ENCODE measurements around the gene CDC7. TPM values are rescaled to one million over a fixed set of nuclear protein-coding genes. Genes with fewer than 3 reads are reported as not detected.

The CDC7 gene
- total RNA-seq, 1 donor from 2014 or later, result 2.7 TPM

DNA sequence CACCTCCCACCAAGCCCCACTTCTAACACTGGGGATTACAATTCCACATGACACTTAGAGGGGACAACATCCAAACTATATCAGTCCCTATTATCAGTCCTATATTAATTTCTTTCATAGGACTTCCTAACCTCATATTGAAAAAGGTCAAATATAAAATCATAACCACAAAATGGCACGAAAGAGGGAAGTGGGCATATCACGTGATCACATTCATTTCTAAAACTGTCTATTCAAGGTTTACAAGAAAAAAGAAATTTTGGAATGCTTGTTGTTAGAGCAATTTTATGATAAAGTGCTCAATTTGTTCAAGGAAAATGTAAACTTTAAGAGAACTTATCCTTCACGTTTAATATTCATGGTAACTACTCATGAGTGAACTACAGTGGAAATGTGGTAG lies 13.2 kb upstream of the CDC7 start:
- H3K27ac ChIP-seq, result no peak overlapping the region
- H3K9me3 ChIP-seq, result no peaks in the 10 kb centered on the region
- H3K4me3 ChIP-seq, result no peak overlapping the region
- intact Hi-C loops (cut with DNase I), result no loop called here
- TF ChIP-seq, protein P1, sequence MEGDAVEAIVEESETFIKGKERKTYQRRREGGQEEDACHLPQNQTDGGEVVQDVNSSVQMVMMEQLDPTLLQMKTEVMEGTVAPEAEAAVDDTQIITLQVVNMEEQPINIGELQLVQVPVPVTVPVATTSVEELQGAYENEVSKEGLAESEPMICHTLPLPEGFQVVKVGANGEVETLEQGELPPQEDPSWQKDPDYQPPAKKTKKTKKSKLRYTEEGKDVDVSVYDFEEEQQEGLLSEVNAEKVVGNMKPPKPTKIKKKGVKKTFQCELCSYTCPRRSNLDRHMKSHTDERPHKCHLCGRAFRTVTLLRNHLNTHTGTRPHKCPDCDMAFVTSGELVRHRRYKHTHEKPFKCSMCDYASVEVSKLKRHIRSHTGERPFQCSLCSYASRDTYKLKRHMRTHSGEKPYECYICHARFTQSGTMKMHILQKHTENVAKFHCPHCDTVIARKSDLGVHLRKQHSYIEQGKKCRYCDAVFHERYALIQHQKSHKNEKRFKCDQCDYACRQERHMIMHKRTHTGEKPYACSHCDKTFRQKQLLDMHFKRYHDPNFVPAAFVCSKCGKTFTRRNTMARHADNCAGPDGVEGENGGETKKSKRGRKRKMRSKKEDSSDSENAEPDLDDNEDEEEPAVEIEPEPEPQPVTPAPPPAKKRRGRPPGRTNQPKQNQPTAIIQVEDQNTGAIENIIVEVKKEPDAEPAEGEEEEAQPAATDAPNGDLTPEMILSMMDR (IDR thresholded peaks at IDR 0.05), result no peak
- no peaks in the 10 kb centered on the region for H3K36me3 ChIP-seq
- no peaks in the 10 kb centered on the region for H3K4me1 ChIP-seq
- no peak for DNase-seq (ENCODE audit: low spot score in 2 of 2)
- H3K27me3 ChIP-seq, result no peaks in the 10 kb centered on the region

DNA sequence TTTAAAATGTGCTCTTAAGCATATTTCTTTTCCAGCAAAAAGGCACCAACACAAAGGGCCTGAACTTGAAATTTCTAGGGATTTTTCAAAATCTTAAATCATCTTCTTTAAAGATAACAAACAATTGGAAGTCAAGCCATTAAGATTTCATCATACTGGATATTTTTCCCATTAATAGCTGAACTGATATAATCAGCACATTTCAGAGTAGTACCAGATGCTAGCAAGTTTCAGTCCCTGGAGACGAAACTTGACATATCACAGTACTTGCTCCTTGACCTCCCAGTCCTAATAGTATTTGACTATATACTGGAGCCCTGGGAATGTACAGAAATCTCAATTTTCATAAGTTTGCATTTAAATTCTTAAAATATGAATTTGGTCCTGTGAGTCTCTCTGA lies 10.2 kb upstream of the CDC7 start:
- DNase-seq (ENCODE audit: low spot score in 2 of 2), result no peak
- H3K27ac ChIP-seq, result no peak overlapping the region
- H3K36me3 ChIP-seq, result no peaks in the 10 kb centered on the region
- H3K4me1 ChIP-seq, result no peaks in the 10 kb centered on the region
- H3K27me3 ChIP-seq, result no peaks in the 10 kb centered on the region
- no peak overlapping the region for H3K4me3 ChIP-seq
- TF ChIP-seq, protein P1 (IDR thresholded peaks at IDR 0.05), result no peak
- no peaks in the 10 kb centered on the region for H3K9me3 ChIP-seq
- intact Hi-C loops (cut with DNase I), result no loop called here

- intact Hi-C loops (cut with DNase I), result no loop called here
- no peaks in the 10 kb centered on the region for H3K36me3 ChIP-seq
- H3K4me3 ChIP-seq, result no peak overlapping the region
- no peak overlapping the region for H3K27ac ChIP-seq
- H3K9me3 ChIP-seq, result no peaks in the 10 kb centered on the region
- DNase-seq (ENCODE audit: low spot score in 2 of 2), result no peak
- H3K4me1 ChIP-seq, result no peaks in the 10 kb centered on the region
- TF ChIP-seq, protein P1 (IDR thresholded peaks at IDR 0.05), result no peak
- H3K27me3 ChIP-seq, result no peaks in the 10 kb centered on the region
Measured at GRCh38 chr1:91498035-91498434, 2.6 kb upstream of the CDC7 start.

- H3K9me3 ChIP-seq, result no peaks in the 10 kb centered on the region
- intact Hi-C loops (cut with DNase I), result no loop called here
- no peaks in the 10 kb centered on the region for H3K27me3 ChIP-seq
- no peaks in the 10 kb centered on the region for H3K36me3 ChIP-seq
- DNase-seq (ENCODE audit: low spot score in 2 of 2), result no peak
- TF ChIP-seq, protein P1 (IDR thresholded peaks at IDR 0.05), result no peak
- no peak overlapping the region for H3K4me3 ChIP-seq
- no peak overlapping the region for H3K27ac ChIP-seq
- no peaks in the 10 kb centered on the region for H3K4me1 ChIP-seq
Measured at GRCh38 chr1:91498498-91499245, 2.0 kb upstream of the CDC7 start.

DNA sequence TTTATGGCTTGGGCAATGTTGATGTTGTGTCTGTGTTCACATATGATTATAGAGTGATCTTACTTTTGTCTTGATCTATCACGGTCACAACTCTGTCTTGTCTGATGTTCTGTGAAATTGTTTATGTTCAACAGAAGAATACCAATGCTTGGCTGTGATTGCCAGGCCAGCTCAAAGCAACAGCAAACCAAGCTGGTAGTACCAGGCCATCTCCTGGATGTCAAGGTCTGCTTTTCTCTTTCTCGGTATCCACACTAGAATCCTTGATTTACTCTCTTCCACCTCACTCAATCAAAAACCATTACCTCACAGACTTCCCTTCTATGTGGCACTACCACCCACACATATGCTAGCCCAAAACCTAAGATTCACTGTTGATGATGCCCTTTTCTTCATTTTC lies 1.3 kb upstream of the CDC7 start:
- Histone ChIP-seq H3K9me3 (no peaks in the 10 kb centered on the region), H3K4me1 (no peaks in the 10 kb centered on the region), H3K36me3 (no peaks in the 10 kb centered on the region), H3K27ac (no peak overlapping the region), H3K4me3 (no peak overlapping the region), H3K27me3 (no peaks in the 10 kb centered on the region)
- no peak for DNase-seq (ENCODE audit: low spot score in 2 of 2)
- TF ChIP-seq, protein P1 (IDR thresholded peaks at IDR 0.05), result no peak
- intact Hi-C loops (cut with DNase I), result no loop called here

Measured in ascending aorta (tissue), 2 donors.